Common myeloid progenitor, CD34-positive (primary cell): ENCODE data around the gene CDC5L.

Source experiments
- CTCF ChIA-PET: fragments of 350-600 bp; sonication (Branson Sonifier 250); formaldehyde crosslinking; loops from one replicate; lab custom pipeline; 2021; ENCODE audit warnings: antibody characterized with exemption; lab: Charles Lee
- POLR2A ChIA-PET: fragments of 350-600 bp; sonication (Branson Sonifier 250); formaldehyde crosslinking; loops from one replicate; lab custom pipeline; 2021; ENCODE audit warnings: antibody characterized with exemption; lab: Charles Lee
- DNase-seq, 3 donors: peaks; one replicate each; pipeline versions ENCODE4 v3.0.0 to v3.0.0-alpha.2; 2013
- H3K27ac ChIP-seq, 2 experiments: 1 replicate in 1 of 2; 2 replicates in 1 of 2; pipeline ENCODE4 v1.7.0; 2013; ENCODE audit warnings: inconsistent platforms in 2 of 2, low read length in 2 of 2, mild to moderate bottlenecking in 2 of 2, low read depth in 1 of 2, moderate library complexity in 1 of 2; ENCODE audit not compliant: severe bottlenecking in 2 of 2, insufficient read depth in 1 of 2, poor library complexity in 1 of 2
- H3K27me3 ChIP-seq, 5 experiments: replicated peaks in 2 of 5; 1 replicate in 3 of 5; 2 replicates in 2 of 5; pipeline versions ENCODE4 v1.6.1 to v1.7.0; 2013; ENCODE audit warnings: low read length in 4 of 5, mild to moderate bottlenecking in 2 of 5, moderate library complexity in 2 of 5, inconsistent platforms in 1 of 5; ENCODE audit not compliant: insufficient read depth in 5 of 5, control insufficient read depth in 4 of 5
- H3K36me3 ChIP-seq, 4 experiments: 1 replicate in 2 of 4; 2 replicates in 2 of 4; pipeline versions ENCODE4 v1.6.1 to v1.7.0; 2013; ENCODE audit warnings: low read length in 3 of 4, control low read depth in 1 of 4, mild to moderate bottlenecking in 1 of 4; ENCODE audit not compliant: control insufficient read depth in 4 of 4, insufficient read depth in 4 of 4
- H3K4me1 ChIP-seq, 4 experiments: 1 replicate in 3 of 4; 2 replicates in 1 of 4; pipeline versions ENCODE4 v1.6.1 to v1.7.1; 2013; ENCODE audit warnings: low read length in 3 of 4, mild to moderate bottlenecking in 3 of 4, control low read depth in 1 of 4, inconsistent platforms in 1 of 4, moderate library complexity in 1 of 4; ENCODE audit not compliant: control insufficient read depth in 4 of 4, insufficient read depth in 4 of 4; ENCODE audit errors: control extremely low read depth in 1 of 4
- H3K4me3 ChIP-seq, 7 experiments: 1 replicate in 4 of 7; 2 replicates in 3 of 7; pipeline versions ENCODE4 v1.5.1 to v1.7.0; 2013; ENCODE audit warnings: mild to moderate bottlenecking in 7 of 7, low read length in 6 of 7, moderate library complexity in 6 of 7, inconsistent platforms in 2 of 7, low read depth in 2 of 7, control low read depth in 1 of 7; ENCODE audit not compliant: insufficient read depth in 4 of 7, control insufficient read depth in 1 of 7; ENCODE audit errors: extremely low read depth in 1 of 7
- H3K9me3 ChIP-seq, 5 experiments: 1 replicate in 4 of 5; 2 replicates in 1 of 5; pipeline versions ENCODE4 v1.6.1 to v1.7.1; 2013; ENCODE audit warnings: low read length in 4 of 5, mild to moderate bottlenecking in 2 of 5, inconsistent platforms in 1 of 5, low read depth in 1 of 5, moderate library complexity in 1 of 5; ENCODE audit not compliant: control insufficient read depth in 4 of 5, insufficient read depth in 2 of 5; ENCODE audit errors: control extremely low read depth in 1 of 5
- WGBS: methylation state at CpG from one replicate; pipeline ENCODE4 v1.1.5; 2013; ENCODE audit not compliant: insufficient coverage; 5-methylcytosine and 5-hydroxymethylcytosine counted together

Gene CDC5L

GRCh38 chr6:44477293-44477894 is 89.9 kb downstream of the CDC5L start:
- Histone ChIP-seq H3K4me3 (no peak overlapping the region), H3K27me3 (no peaks in the 10 kb centered on the region), H3K4me1 (peaks cover 0 to 27% (median 20%) of the 10 kb centered on the region in 4 experiments), H3K36me3 (no peaks in the 10 kb centered on the region), H3K27ac (no peak overlapping the region), H3K9me3 (no peaks in the 10 kb centered on the region)
- POLR2A ChIA-PET, result no interaction called here
- WGBS, result 93% methylated on average over 4 of the region's 5 CpGs
- no peak for DNase-seq
- CTCF ChIA-PET, result interaction anchor here (0.8 to 10.8 kb wide), 14 partner anchors 9 to 1446 kb away, joined by 3 to 135 read pairs (median 9); no protein-coding TSS in a partner anchor

GRCh38 chr6:44478158-44478557 is 90.7 kb downstream of the CDC5L start:
- no peak overlapping the region for H3K27ac ChIP-seq
- 100% methylated on average over 1 of the region's 3 CpGs for WGBS
- ChIA-PET CTCF (interaction anchor here (0.7 to 10.8 kb wide), 8 partner anchors 8 to 1445 kb away, joined by 3 to 135 read pairs (median 14); no protein-coding TSS in a partner anchor), POLR2A (no interaction called here)
- DNase-seq, result peak; percentile 21 to 78 (median 71)
- peaks cover 0 to 27% (median 20%) of the 10 kb centered on the region in 4 experiments for H3K4me1 ChIP-seq
- H3K4me3 ChIP-seq, result no peak overlapping the region
- H3K9me3 ChIP-seq, result no peaks in the 10 kb centered on the region
- no peaks in the 10 kb centered on the region for H3K36me3 ChIP-seq
- H3K27me3 ChIP-seq, result no peaks in the 10 kb centered on the region

GRCh38 chr6:44478591-44479254 is 91.2 kb downstream of the CDC5L start:
- no peak overlapping the region for H3K4me3 ChIP-seq
- no peak overlapping the region for H3K27ac ChIP-seq
- ChIA-PET CTCF (interaction anchor here (0.7 to 4.2 kb wide), 5 partner anchors 14 to 1452 kb away, joined by 3 to 41 read pairs (median 3); no protein-coding TSS in a partner anchor), POLR2A (no interaction called here)
- 92% methylated on average over 5 of the region's 11 CpGs for WGBS
- DNase-seq, result no peak
- H3K9me3 ChIP-seq, result no peaks in the 10 kb centered on the region
- no peaks in the 10 kb centered on the region for H3K27me3 ChIP-seq
- H3K4me1 ChIP-seq, result peaks cover 0 to 23% (median 14%) of the 10 kb centered on the region in 4 experiments
- H3K36me3 ChIP-seq, result no peaks in the 10 kb centered on the region

- peaks cover 0 to 20% (median 12%) of the 10 kb centered on the region in 4 experiments for H3K4me1 ChIP-seq
- no peaks in the 10 kb centered on the region for H3K36me3 ChIP-seq
- ChIA-PET POLR2A (no interaction called here), CTCF (no interaction called here)
- no peaks in the 10 kb centered on the region for H3K27me3 ChIP-seq
- no peak overlapping the region for H3K4me3 ChIP-seq
- H3K27ac ChIP-seq, result no peak overlapping the region
- no peak for DNase-seq
- 90% methylated on average over 12 of the region's 13 CpGs for WGBS
- H3K9me3 ChIP-seq, result no peaks in the 10 kb centered on the region
These were observed 92.6 kb downstream of the CDC5L start for GRCh38 chr6:44480097-44480541.

- no peak for DNase-seq
- no peaks in the 10 kb centered on the region for H3K27me3 ChIP-seq
- no peak overlapping the region for H3K27ac ChIP-seq
- no peak overlapping the region for H3K4me3 ChIP-seq
- no peaks in the 10 kb centered on the region for H3K36me3 ChIP-seq
- ChIA-PET POLR2A (no interaction called here), CTCF (no interaction called here)
- H3K9me3 ChIP-seq, result no peaks in the 10 kb centered on the region
- peaks cover 0 to 12% (median 7%) of the 10 kb centered on the region in 4 experiments for H3K4me1 ChIP-seq
- 100% methylated on average over 6 of the region's 6 CpGs for WGBS
These were observed 93.5 kb downstream of the CDC5L start for GRCh38 chr6:44481056-44481455.

DNA sequence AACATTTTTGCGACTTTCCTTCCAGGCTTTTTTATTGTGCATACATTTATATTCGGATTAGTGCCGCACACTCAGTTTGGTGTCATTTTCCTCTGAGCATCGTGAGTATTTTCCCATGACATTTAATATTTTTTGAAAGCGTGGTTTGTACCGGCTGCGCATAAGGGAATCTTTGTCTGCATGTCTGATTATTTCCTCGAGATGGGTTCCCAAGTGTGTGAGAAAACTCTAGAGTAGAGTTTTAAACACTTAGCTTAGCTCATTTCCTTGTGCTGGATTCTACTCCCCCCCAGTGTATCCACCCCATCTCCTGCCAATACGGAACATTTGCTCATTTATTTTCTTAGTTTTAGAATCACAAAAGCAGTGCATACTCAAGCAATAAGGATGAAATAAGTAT is 94.3 kb downstream of the CDC5L start:
- ChIA-PET CTCF (interaction anchor here (0.9 kb wide), 1 partner anchor 12 kb away, joined by 3 read pairs; no protein-coding TSS in a partner anchor), POLR2A (no interaction called here)
- WGBS, result 100% methylated on average over 4 of the region's 9 CpGs
- Histone ChIP-seq H3K9me3 (no peaks in the 10 kb centered on the region), H3K4me3 (no peak overlapping the region), H3K36me3 (no peaks in the 10 kb centered on the region), H3K27me3 (no peaks in the 10 kb centered on the region), H3K27ac (no peak overlapping the region), H3K4me1 (peaks cover 0 to 11% (median 7%) of the 10 kb centered on the region in 4 experiments)
- no peak for DNase-seq
